HEK293 (cell line): Measurements from ENCODE around the gene RASSF1.

Source experiments
- ZFHX2 ChIP-seq: fragments of 450-650 bp; formaldehyde crosslinking; conservative IDR thresholded peaks from 2 replicates; pipeline ENCODE4 v1.5.1; 2016; ENCODE audit warnings: missing biosample characterization, missing genetic modification characterization
- ZNF274 ChIP-seq, 2 experiments: fragments of 200-500 bp in 1 of 2; fragments of 450-650 bp in 1 of 2; sonication (Bioruptor generic) in 1 of 2; formaldehyde crosslinking in 1 of 2; IDR thresholded peaks; 2 replicates each; pipeline versions ENCODE4 v1.5.1 to v1.6.1; 2014 to 2016; ENCODE audit warnings: borderline replicate concordance in 1 of 2, inconsistent platforms in 1 of 2, low read length in 1 of 2, missing biosample characterization in 1 of 2, missing genetic modification characterization in 1 of 2
- ZNF423 ChIP-seq: fragments of 450-650 bp; formaldehyde crosslinking; IDR thresholded peaks from 2 replicates; pipeline ENCODE4 v1.5.1; 2016; ENCODE audit warnings: missing biosample characterization, missing genetic modification characterization
- TF ChIP-seq, protein P1 (sequence below): fragments of 450-650 bp; formaldehyde crosslinking; IDR thresholded peaks from 2 replicates; pipeline ENCODE4 v1.5.1; 2016; ENCODE audit warnings: missing biosample characterization, missing genetic modification characterization
- TF ChIP-seq, protein P2 (sequence below): fragments of 450-650 bp; formaldehyde crosslinking; IDR thresholded peaks from 2 replicates; pipeline ENCODE4 v1.5.1; 2016; ENCODE audit warnings: missing biosample characterization, missing genetic modification characterization
- TF ChIP-seq, protein P3 (sequence below): fragments of 450-650 bp; formaldehyde crosslinking; IDR thresholded peaks from 2 replicates; pipeline ENCODE4 v1.5.1; 2016; ENCODE audit warnings: missing biosample characterization, missing genetic modification characterization
- TF ChIP-seq, protein P4 (sequence below): fragments of 450-650 bp; formaldehyde crosslinking; IDR thresholded peaks from 2 replicates; pipeline ENCODE4 v1.5.1; 2016; ENCODE audit warnings: missing biosample characterization, missing genetic modification characterization, low read depth

DNA sequence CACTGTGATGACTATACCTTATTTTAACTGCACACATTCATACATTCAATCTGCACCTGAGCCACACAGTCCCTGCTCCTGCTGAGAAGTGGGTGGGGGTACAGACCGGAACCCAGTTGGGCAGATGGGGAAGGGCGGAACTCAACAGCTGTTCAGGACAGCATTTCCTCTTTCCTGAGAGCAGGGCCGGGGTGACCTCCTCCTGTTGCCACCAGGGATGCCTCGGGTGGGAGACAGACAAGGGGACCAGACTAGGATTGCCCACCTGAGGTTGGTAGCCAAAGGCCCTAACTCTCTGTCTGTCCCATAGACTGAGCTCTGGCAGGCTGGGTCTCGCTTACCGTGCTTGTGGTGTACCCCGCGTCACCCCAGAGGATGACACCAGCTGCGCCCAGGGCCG is 22.0 kb downstream of the RASSF1 start:
- TF ChIP-seq, protein P1, sequence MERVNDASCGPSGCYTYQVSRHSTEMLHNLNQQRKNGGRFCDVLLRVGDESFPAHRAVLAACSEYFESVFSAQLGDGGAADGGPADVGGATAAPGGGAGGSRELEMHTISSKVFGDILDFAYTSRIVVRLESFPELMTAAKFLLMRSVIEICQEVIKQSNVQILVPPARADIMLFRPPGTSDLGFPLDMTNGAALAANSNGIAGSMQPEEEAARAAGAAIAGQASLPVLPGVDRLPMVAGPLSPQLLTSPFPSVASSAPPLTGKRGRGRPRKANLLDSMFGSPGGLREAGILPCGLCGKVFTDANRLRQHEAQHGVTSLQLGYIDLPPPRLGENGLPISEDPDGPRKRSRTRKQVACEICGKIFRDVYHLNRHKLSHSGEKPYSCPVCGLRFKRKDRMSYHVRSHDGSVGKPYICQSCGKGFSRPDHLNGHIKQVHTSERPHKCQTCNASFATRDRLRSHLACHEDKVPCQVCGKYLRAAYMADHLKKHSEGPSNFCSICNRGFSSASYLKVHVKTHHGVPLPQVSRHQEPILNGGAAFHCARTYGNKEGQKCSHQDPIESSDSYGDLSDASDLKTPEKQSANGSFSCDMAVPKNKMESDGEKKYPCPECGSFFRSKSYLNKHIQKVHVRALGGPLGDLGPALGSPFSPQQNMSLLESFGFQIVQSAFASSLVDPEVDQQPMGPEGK (tag by site-specific recombination) = no peak
- TF ChIP-seq, protein P2, sequence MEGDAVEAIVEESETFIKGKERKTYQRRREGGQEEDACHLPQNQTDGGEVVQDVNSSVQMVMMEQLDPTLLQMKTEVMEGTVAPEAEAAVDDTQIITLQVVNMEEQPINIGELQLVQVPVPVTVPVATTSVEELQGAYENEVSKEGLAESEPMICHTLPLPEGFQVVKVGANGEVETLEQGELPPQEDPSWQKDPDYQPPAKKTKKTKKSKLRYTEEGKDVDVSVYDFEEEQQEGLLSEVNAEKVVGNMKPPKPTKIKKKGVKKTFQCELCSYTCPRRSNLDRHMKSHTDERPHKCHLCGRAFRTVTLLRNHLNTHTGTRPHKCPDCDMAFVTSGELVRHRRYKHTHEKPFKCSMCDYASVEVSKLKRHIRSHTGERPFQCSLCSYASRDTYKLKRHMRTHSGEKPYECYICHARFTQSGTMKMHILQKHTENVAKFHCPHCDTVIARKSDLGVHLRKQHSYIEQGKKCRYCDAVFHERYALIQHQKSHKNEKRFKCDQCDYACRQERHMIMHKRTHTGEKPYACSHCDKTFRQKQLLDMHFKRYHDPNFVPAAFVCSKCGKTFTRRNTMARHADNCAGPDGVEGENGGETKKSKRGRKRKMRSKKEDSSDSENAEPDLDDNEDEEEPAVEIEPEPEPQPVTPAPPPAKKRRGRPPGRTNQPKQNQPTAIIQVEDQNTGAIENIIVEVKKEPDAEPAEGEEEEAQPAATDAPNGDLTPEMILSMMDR = no peak
- TF ChIP-seq, protein P3, sequence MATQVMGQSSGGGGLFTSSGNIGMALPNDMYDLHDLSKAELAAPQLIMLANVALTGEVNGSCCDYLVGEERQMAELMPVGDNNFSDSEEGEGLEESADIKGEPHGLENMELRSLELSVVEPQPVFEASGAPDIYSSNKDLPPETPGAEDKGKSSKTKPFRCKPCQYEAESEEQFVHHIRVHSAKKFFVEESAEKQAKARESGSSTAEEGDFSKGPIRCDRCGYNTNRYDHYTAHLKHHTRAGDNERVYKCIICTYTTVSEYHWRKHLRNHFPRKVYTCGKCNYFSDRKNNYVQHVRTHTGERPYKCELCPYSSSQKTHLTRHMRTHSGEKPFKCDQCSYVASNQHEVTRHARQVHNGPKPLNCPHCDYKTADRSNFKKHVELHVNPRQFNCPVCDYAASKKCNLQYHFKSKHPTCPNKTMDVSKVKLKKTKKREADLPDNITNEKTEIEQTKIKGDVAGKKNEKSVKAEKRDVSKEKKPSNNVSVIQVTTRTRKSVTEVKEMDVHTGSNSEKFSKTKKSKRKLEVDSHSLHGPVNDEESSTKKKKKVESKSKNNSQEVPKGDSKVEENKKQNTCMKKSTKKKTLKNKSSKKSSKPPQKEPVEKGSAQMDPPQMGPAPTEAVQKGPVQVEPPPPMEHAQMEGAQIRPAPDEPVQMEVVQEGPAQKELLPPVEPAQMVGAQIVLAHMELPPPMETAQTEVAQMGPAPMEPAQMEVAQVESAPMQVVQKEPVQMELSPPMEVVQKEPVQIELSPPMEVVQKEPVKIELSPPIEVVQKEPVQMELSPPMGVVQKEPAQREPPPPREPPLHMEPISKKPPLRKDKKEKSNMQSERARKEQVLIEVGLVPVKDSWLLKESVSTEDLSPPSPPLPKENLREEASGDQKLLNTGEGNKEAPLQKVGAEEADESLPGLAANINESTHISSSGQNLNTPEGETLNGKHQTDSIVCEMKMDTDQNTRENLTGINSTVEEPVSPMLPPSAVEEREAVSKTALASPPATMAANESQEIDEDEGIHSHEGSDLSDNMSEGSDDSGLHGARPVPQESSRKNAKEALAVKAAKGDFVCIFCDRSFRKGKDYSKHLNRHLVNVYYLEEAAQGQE (tag by site-specific recombination) = no peak
- TF ChIP-seq, protein P4, sequence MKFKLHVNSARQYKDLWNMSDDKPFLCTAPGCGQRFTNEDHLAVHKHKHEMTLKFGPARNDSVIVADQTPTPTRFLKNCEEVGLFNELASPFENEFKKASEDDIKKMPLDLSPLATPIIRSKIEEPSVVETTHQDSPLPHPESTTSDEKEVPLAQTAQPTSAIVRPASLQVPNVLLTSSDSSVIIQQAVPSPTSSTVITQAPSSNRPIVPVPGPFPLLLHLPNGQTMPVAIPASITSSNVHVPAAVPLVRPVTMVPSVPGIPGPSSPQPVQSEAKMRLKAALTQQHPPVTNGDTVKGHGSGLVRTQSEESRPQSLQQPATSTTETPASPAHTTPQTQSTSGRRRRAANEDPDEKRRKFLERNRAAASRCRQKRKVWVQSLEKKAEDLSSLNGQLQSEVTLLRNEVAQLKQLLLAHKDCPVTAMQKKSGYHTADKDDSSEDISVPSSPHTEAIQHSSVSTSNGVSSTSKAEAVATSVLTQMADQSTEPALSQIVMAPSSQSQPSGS (tag by site-specific recombination) = no peak
- TF ChIP-seq ZNF423 (tag by site-specific recombination) = no peak
- TF ChIP-seq ZNF274 (IDR thresholded peaks at IDR 0.05; ENCODE audit: low read length) = no peak
- no peak for TF ChIP-seq ZNF274 (tag by site-specific recombination; IDR thresholded peaks at IDR 0.05; ENCODE audit: borderline replicate concordance)
- TF ChIP-seq ZFHX2 (tag by site-specific recombination) = no peak
